Measurements from ENCODE around the gene ACAA1. TPM values are rescaled to one million over a fixed set of nuclear protein-coding genes. Genes with fewer than 3 reads are reported as not detected.
A peak's percentile ranks its signal among the peaks of the same experiment; 100 is the strongest.

The ACAA1 gene
- total and polyA plus RNA-seq, 9 donors = 11.7 to 35.8 (median 33.5) TPM

DNA sequence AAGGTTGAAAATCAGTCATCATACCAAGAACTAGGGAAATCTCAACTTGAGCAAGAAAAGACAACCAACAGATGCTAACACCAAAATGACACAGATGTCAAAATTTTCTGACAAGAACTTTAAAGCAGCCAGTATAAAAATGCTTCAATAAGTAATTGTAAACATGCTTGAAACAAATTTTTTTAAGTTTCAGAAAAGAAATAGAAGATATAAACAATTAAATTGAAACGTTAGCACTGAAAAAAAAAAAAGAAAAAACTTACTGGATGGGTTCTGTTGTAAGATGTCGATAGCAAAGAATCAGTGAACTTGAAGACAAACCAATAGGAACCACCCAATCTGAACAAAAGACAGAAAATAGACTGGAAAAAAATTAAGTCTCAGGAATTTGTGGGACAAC, 9.6 kb upstream of the ACAA1 start:
- H3K27me3 ChIP-seq (ENCODE audit: control insufficient read depth, insufficient read depth, low read length) = no peaks in the 10 kb centered on the region
- DNase-seq = no peak
- no CpG with 5 or more reads among the region's 2 CpGs for WGBS (ENCODE audit: insufficient coverage)
- H3K36me3 ChIP-seq (ENCODE audit: control insufficient read depth, insufficient read depth, low read length) = peaks cover 10% of the 10 kb centered on the region
- H3K4me3 ChIP-seq (ENCODE audit: low read length) = no peak overlapping the region
- peaks cover 5% of the 10 kb centered on the region for H3K9me3 ChIP-seq (replicated peaks; ENCODE audit: control insufficient read depth, low read depth, low read length)
- H3K27ac ChIP-seq (ENCODE audit: low read length) = no peak overlapping the region
- H3K4me1 ChIP-seq (ENCODE audit: control insufficient read depth, insufficient read depth, low read length) = no peaks in the 10 kb centered on the region

DNA sequence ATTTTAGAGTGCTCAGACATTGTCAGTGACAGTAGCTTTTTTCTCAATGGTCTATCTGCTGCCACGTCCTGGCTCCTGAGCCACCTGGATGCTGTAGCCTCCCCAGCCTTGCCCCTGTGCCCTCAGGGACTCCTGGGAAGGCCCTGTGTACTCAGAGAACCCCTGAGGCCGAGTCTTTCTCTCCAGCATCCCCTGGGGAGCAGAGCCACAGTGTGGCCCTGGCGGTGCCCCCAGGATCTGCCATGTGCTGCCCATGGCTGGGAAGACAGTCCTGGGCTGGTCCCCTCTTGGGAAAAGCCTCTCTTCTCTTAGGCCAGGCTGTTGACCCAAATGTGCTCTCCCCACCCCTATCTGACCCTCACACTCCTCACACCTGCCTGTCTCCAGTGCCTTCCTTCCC, 6.6 kb upstream of the ACAA1 start:
- 58% methylated on average over 3 of the region's 3 CpGs for WGBS (ENCODE audit: insufficient coverage)

DNA sequence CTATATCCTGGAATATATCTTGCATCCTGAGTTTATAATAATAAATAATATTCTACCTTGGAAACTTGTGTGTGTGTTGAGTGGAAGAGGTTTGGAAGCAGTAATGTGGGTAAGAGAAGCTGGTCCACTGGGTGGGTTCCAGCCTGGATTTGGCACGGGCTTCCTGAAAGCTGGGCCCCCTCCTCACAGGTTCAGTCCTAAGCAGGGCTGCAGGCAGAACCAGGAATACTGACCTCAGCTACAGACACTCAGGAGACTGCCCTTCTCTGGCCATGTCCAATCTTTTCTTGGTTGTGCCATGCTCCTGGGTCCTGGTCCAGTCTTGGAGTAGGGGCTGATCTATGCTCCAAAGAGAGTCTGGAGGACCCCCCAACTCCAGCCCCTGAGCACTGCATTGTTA, 6.0 kb upstream of the ACAA1 start:
- peaks cover 25% of the 10 kb centered on the region for H3K36me3 ChIP-seq (ENCODE audit: control insufficient read depth, insufficient read depth, low read length)
- no peak overlapping the region for H3K4me3 ChIP-seq (ENCODE audit: low read length)
- no peaks in the 10 kb centered on the region for H3K27me3 ChIP-seq (ENCODE audit: control insufficient read depth, insufficient read depth, low read length)
- H3K27ac ChIP-seq (ENCODE audit: low read length) = no peak overlapping the region
- DNase-seq = no peak
- H3K4me1 ChIP-seq (ENCODE audit: control insufficient read depth, insufficient read depth, low read length) = peaks cover 19% of the 10 kb centered on the region
- H3K9me3 ChIP-seq (replicated peaks; ENCODE audit: control insufficient read depth, low read depth, low read length) = peaks cover 5% of the 10 kb centered on the region
- no CpG with 5 or more reads among the region's 1 CpG for WGBS (ENCODE audit: insufficient coverage)

More for the DNA sequence above, 6.6 kb upstream of the ACAA1 start:
- H3K4me3 ChIP-seq (ENCODE audit: low read length) = no peak overlapping the region
- H3K36me3 ChIP-seq (ENCODE audit: control insufficient read depth, insufficient read depth, low read length) = peaks cover 25% of the 10 kb centered on the region
- H3K9me3 ChIP-seq (replicated peaks; ENCODE audit: control insufficient read depth, low read depth, low read length) = peaks cover 5% of the 10 kb centered on the region
- H3K27me3 ChIP-seq (ENCODE audit: control insufficient read depth, insufficient read depth, low read length) = no peaks in the 10 kb centered on the region
- H3K27ac ChIP-seq (ENCODE audit: low read length) = no peak overlapping the region
- no peak for DNase-seq
- peaks cover 16% of the 10 kb centered on the region for H3K4me1 ChIP-seq (ENCODE audit: control insufficient read depth, insufficient read depth, low read length)

GRCh38 chr3:38141952-38142273, 5.0 kb upstream of the ACAA1 start:
- Histone ChIP-seq H3K36me3 (ENCODE audit: control insufficient read depth, insufficient read depth, low read length) (peaks cover 25% of the 10 kb centered on the region), H3K4me1 (ENCODE audit: control insufficient read depth, insufficient read depth, low read length) (peaks cover 24% of the 10 kb centered on the region), H3K27me3 (ENCODE audit: control insufficient read depth, insufficient read depth, low read length) (no peaks in the 10 kb centered on the region), H3K27ac (ENCODE audit: low read length) (no peak overlapping the region), H3K9me3 (replicated peaks; ENCODE audit: control insufficient read depth, low read depth, low read length) (peaks cover 3% of the 10 kb centered on the region), H3K4me3 (ENCODE audit: low read length) (no peak overlapping the region)
- no peak for DNase-seq
- 86% methylated on average over 1 of the region's 2 CpGs for WGBS (ENCODE audit: insufficient coverage)

GRCh38 chr3:38141173-38141951, 4.4 kb upstream of the ACAA1 start:
- WGBS (ENCODE audit: insufficient coverage) = 94% methylated on average over 5 of the region's 7 CpGs
- no peak overlapping the region for H3K27ac ChIP-seq (ENCODE audit: low read length)
- H3K27me3 ChIP-seq (ENCODE audit: control insufficient read depth, insufficient read depth, low read length) = no peaks in the 10 kb centered on the region
- peaks cover 24% of the 10 kb centered on the region for H3K4me1 ChIP-seq (ENCODE audit: control insufficient read depth, insufficient read depth, low read length)
- peaks cover 3% of the 10 kb centered on the region for H3K9me3 ChIP-seq (replicated peaks; ENCODE audit: control insufficient read depth, low read depth, low read length)
- H3K4me3 ChIP-seq (ENCODE audit: low read length) = no peak overlapping the region
- no peak for DNase-seq
- H3K36me3 ChIP-seq (ENCODE audit: control insufficient read depth, insufficient read depth, low read length) = peaks cover 25% of the 10 kb centered on the region

DNA sequence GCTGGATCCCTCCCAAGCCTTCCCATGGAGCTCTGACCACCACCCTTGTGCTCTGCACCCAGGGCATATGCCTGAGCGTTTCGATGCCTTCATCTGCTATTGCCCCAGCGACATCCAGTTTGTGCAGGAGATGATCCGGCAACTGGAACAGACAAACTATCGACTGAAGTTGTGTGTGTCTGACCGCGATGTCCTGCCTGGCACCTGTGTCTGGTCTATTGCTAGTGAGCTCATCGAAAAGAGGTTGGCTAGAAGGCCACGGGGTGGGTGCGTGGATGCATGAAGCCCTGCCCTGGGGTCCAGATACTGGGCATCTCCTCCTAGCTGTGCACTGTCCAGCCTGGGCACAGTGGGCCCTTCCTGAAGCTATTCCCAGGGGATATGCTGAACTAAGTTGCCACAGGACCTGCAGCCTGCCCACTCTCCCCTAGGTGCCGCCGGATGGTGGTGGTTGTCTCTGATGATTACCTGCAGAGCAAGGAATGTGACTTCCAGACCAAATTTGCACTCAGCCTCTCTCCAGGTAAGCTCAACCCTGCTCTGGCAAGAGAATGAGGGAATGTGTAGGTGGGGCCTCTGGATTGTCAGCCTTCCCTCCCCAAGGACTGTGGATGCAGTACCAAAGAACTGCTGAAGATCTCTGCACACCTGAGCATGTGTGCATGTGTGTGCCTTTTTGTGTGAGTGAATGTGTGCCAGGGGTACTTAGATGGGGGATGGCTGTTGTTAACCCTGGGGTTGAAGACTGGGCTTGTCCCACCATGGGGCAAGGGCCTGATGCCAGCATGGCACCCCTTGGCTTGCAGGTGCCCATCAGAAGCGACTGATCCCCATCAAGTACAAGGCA, 3.6 kb upstream of the ACAA1 start:
- Histone ChIP-seq H3K9me3 (replicated peaks; ENCODE audit: control insufficient read depth, low read depth, low read length) (no peaks in the 10 kb centered on the region), H3K27ac (ENCODE audit: low read length) (no peak overlapping the region), H3K27me3 (ENCODE audit: control insufficient read depth, insufficient read depth, low read length) (no peaks in the 10 kb centered on the region), H3K36me3 (ENCODE audit: control insufficient read depth, insufficient read depth, low read length) (peaks cover 25% of the 10 kb centered on the region), H3K4me3 (ENCODE audit: low read length) (no peak overlapping the region), H3K4me1 (ENCODE audit: control insufficient read depth, insufficient read depth, low read length) (peaks cover 29% of the 10 kb centered on the region)
- no peak for DNase-seq
- WGBS (ENCODE audit: insufficient coverage) = 95% methylated on average over 10 of the region's 13 CpGs

DNA sequence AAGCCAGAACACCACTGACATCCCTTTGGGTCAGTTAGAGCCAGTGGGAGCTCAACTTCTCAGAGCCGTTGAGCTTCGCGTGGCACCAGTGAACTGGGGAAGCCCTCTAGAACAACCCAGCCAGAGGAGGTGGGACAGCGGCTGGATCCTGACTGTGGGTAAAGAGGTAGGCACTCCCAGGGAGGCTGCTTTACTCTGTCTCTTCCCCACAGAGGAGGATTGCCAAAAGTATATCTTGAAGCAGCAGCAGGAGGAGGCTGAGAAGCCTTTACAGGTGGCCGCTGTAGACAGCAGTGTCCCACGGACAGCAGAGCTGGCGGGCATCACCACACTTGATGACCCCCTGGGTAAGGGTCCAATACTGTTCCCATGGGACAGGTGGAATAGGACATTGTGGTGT, 2.7 kb upstream of the ACAA1 start:
- H3K27ac ChIP-seq (ENCODE audit: low read length) = no peak overlapping the region

DNA sequence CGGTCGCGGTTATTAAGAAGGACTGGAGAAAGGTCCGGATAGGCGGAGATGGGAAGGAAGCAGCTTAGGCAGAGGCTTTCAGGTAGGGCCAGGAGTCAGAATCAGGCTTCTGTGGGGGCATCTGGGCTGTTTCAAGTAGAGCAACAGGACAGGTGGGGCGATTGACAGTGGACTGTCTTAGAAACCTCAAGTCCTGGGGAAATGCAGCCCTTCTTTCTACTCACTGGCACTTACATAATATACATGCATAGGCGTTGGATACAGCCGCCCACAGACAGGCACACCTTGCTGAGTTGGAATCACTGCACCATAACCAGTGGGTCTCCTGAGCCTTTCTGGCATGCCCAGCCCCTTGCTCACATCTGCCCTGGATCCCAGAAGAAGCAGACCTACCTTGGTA, 2.3 kb upstream of the ACAA1 start:
- H3K36me3 ChIP-seq (ENCODE audit: control insufficient read depth, insufficient read depth, low read length) = peaks cover 33% of the 10 kb centered on the region
- H3K4me1 ChIP-seq (ENCODE audit: control insufficient read depth, insufficient read depth, low read length) = peaks cover 31% of the 10 kb centered on the region
- no peaks in the 10 kb centered on the region for H3K27me3 ChIP-seq (ENCODE audit: control insufficient read depth, insufficient read depth, low read length)
- H3K27ac ChIP-seq (ENCODE audit: low read length) = peak overlapping the region; percentile 99
- no peaks in the 10 kb centered on the region for H3K9me3 ChIP-seq (replicated peaks; ENCODE audit: control insufficient read depth, low read depth, low read length)
- DNase-seq = no peak
- 6% methylated on average over 7 of the region's 8 CpGs for WGBS (ENCODE audit: insufficient coverage)
- H3K4me3 ChIP-seq (ENCODE audit: low read length) = peak overlapping the region; percentile 91

More for the DNA sequence above, 2.7 kb upstream of the ACAA1 start:
- WGBS (ENCODE audit: insufficient coverage) = 100% methylated on average over 1 of the region's 7 CpGs
- H3K36me3 ChIP-seq (ENCODE audit: control insufficient read depth, insufficient read depth, low read length) = peaks cover 28% of the 10 kb centered on the region
- peaks cover 31% of the 10 kb centered on the region for H3K4me1 ChIP-seq (ENCODE audit: control insufficient read depth, insufficient read depth, low read length)
- peak overlapping the region; percentile 91 for H3K4me3 ChIP-seq (ENCODE audit: low read length)
- H3K27me3 ChIP-seq (ENCODE audit: control insufficient read depth, insufficient read depth, low read length) = no peaks in the 10 kb centered on the region
- no peak for DNase-seq
- H3K9me3 ChIP-seq (replicated peaks; ENCODE audit: control insufficient read depth, low read depth, low read length) = no peaks in the 10 kb centered on the region

- DNase-seq = peak; percentile 86
- Histone ChIP-seq H3K27me3 (ENCODE audit: control insufficient read depth, insufficient read depth, low read length) (no peaks in the 10 kb centered on the region), H3K4me3 (ENCODE audit: low read length) (peak within 1 kb of the TSS; percentile 91), H3K36me3 (ENCODE audit: control insufficient read depth, insufficient read depth, low read length) (peaks cover 39% of the 10 kb centered on the region), H3K4me1 (ENCODE audit: control insufficient read depth, insufficient read depth, low read length) (peaks cover 31% of the 10 kb centered on the region), H3K27ac (ENCODE audit: low read length) (peak within 1 kb of the TSS; percentile 99), H3K9me3 (replicated peaks; ENCODE audit: control insufficient read depth, low read depth, low read length) (no peaks in the 10 kb centered on the region)
- WGBS (ENCODE audit: insufficient coverage) = under 1% methylated on average over 61 of the region's 65 CpGs
Observed at GRCh38 chr3:38138349-38139190, 1.6 kb upstream of the ACAA1 start, which contains the start of gene MYD88. Gene MYD88, plus strand, starts transcription at chr3:38138661. Its CDS starts 40 bp downstream, at chr3:38138701.
